ENCODE results near the gene NEK6. TPM values are rescaled to one million over a fixed set of nuclear protein-coding genes. Genes with fewer than 3 reads are reported as not detected.
A peak's percentile ranks its signal among the peaks of the same experiment; 100 is the strongest.

The NEK6 gene
- total RNA-seq (10 to 100 TPM; 11.5 to 21.4 TPM), polyA plus RNA-seq (ENCODE audit: insufficient read depth, low read depth, low replicate concordance) (21.5 TPM)
- long read RNA-seq, donor 1, transcript NEK6-201 (10 exons, 3,447 nt): major isoform, 10 of 14 reads
- long read RNA-seq, donor 1, partial matches to known transcripts: 0 of 14 reads
- long read RNA-seq, donor 1, other reads (novel, unspliced or antisense): 0 of 14 reads
- long read RNA-seq, donor 2, partial matches to known transcripts: 206 of 210 reads
- long read RNA-seq, donor 2, other reads (novel, unspliced or antisense): 0 of 210 reads

GRCh38 chr9:124257844-124258606 is at the start of gene NEK6:
TSS of gene NEK6 (plus strand) at chr9:124257949. CDS start at chr9:124301965, 44,016 bp downstream.
- Histone ChIP-seq H3K27ac (peak within 1 kb of the TSS; percentile 61 to 82), H3K27me3 (no peaks in the 10 kb centered on the region), H3K4me3 (peak within 1 kb of the TSS; percentile 57 to 71), H3K9me3 (no peaks in the 10 kb centered on the region), H3K4me1 (peaks cover 24% of the 10 kb centered on the region), H3K36me3 (ENCODE audit: low read depth, missing control alignments) (no peaks in the 10 kb centered on the region)
- TF ChIP-seq CTCF (IDR thresholded peaks at IDR 0.05) (no peak), POLR2A (IDR thresholded peaks at IDR 0.05) (no peak)
- WGBS, 2 donors: 0 to 1% methylated on average over 1 to 88 of the region's 116 CpGs
- DNase-seq: no peak
- intact Hi-C loops (cut with DNase I; ENCODE audit: low total_unique reads): no loop called here

GRCh38 chr9:124208571-124208970 is 49.2 kb upstream of the NEK6 start:
- no peaks in the 10 kb centered on the region for H3K36me3 ChIP-seq (ENCODE audit: low read depth, missing control alignments)
- DNase-seq: no peak
- H3K27ac ChIP-seq: no peak overlapping the region
- H3K27me3 ChIP-seq: no peaks in the 10 kb centered on the region
- H3K4me3 ChIP-seq: no peak overlapping the region
- TF ChIP-seq CTCF (IDR thresholded peaks at IDR 0.05) (no peak), POLR2A (IDR thresholded peaks at IDR 0.05) (no peak)
- peaks cover 12% of the 10 kb centered on the region for H3K4me1 ChIP-seq
- H3K9me3 ChIP-seq: no peaks in the 10 kb centered on the region
- intact Hi-C loops (cut with DNase I; ENCODE audit: low total_unique reads): no loop called here
- 79 to 95% methylated on average over 3 of the region's 3 CpGs for WGBS, 2 donors

- 82 to 87% methylated on average over 7 of the region's 7 CpGs for WGBS, 2 donors
- H3K27ac ChIP-seq: no peak overlapping the region
- H3K36me3 ChIP-seq (ENCODE audit: low read depth, missing control alignments): no peaks in the 10 kb centered on the region
- H3K9me3 ChIP-seq: no peaks in the 10 kb centered on the region
- peaks cover 12% of the 10 kb centered on the region for H3K4me1 ChIP-seq
- intact Hi-C loops (cut with DNase I; ENCODE audit: low total_unique reads): no loop called here
- TF ChIP-seq POLR2A (IDR thresholded peaks at IDR 0.05) (no peak), CTCF (IDR thresholded peaks at IDR 0.05) (no peak)
- H3K4me3 ChIP-seq: no peak overlapping the region
- no peak for DNase-seq
- H3K27me3 ChIP-seq: no peaks in the 10 kb centered on the region
Observed at GRCh38 chr9:124209279-124209678, 48.5 kb upstream of the NEK6 start.

- Histone ChIP-seq H3K36me3 (ENCODE audit: low read depth, missing control alignments) (no peaks in the 10 kb centered on the region), H3K4me3 (no peak overlapping the region), H3K9me3 (no peaks in the 10 kb centered on the region), H3K27ac (no peak overlapping the region), H3K27me3 (no peaks in the 10 kb centered on the region), H3K4me1 (peaks cover 12% of the 10 kb centered on the region)
- WGBS, 2 donors: 97 to 100% methylated on average over 2 of the region's 2 CpGs
- TF ChIP-seq CTCF (IDR thresholded peaks at IDR 0.05) (no peak), POLR2A (IDR thresholded peaks at IDR 0.05) (no peak)
- no peak for DNase-seq
- intact Hi-C loops (cut with DNase I; ENCODE audit: low total_unique reads): no loop called here
Observed at GRCh38 chr9:124209774-124210173, 48.0 kb upstream of the NEK6 start.

Data from testis (tissue), 5 donors.